ENCODE results near the gene RADIL. TPM values are rescaled to one million over a fixed set of nuclear protein-coding genes. Genes with fewer than 3 reads are reported as not detected.

The RADIL gene
- total and polyA plus RNA-seq, 8 donors: 6.2 to 14.7 (median 9.4) TPM

DNA sequence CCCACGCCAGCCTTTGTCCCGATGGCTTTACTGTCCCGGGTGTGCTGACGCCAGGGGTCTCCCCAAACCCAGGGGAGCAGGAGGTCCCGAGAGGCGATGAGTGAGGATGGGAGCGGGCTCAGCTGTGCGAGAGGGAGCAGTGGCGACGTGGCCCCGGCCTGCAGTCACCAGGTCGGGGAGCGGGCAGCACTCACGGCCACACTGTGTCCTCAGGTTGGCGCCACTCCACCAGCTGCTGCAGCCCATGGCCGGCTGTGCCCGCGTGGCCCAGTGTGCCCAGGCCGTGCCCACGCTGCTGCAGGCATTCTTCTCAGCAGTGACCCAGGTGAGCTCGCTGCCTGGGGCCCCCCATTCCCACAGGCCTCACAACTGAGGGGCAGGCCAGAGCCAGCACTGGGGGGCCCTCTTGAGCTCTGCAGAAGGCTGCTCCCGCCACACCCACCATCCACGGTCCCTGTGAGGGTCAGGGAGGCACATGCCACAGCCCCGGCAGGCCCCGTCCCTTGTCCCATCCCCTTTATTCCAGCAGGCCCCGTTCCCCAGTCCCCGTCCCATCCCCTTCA, 94.8 kb downstream of the RADIL start:
- TF ChIP-seq, protein P1, sequence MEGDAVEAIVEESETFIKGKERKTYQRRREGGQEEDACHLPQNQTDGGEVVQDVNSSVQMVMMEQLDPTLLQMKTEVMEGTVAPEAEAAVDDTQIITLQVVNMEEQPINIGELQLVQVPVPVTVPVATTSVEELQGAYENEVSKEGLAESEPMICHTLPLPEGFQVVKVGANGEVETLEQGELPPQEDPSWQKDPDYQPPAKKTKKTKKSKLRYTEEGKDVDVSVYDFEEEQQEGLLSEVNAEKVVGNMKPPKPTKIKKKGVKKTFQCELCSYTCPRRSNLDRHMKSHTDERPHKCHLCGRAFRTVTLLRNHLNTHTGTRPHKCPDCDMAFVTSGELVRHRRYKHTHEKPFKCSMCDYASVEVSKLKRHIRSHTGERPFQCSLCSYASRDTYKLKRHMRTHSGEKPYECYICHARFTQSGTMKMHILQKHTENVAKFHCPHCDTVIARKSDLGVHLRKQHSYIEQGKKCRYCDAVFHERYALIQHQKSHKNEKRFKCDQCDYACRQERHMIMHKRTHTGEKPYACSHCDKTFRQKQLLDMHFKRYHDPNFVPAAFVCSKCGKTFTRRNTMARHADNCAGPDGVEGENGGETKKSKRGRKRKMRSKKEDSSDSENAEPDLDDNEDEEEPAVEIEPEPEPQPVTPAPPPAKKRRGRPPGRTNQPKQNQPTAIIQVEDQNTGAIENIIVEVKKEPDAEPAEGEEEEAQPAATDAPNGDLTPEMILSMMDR (IDR thresholded peaks at IDR 0.05): no peak
- no peak overlapping the region for H3K4me3 ChIP-seq
- no peak overlapping the region for H3K27ac ChIP-seq
- DNase-seq (peak in 1 of 4 donors; percentile 71), ATAC-seq (no peak)
- peaks cover 0 to 8% of the 10 kb centered on the region in 2 donors for H3K4me1 ChIP-seq
- no peaks in the 10 kb centered on the region for H3K27me3 ChIP-seq
- peaks cover 0 to 99% of the 10 kb centered on the region in 2 donors for H3K36me3 ChIP-seq
- intact Hi-C loops (cut with DNase I): no loop called here
- no peaks in the 10 kb centered on the region for H3K9me3 ChIP-seq

DNA sequence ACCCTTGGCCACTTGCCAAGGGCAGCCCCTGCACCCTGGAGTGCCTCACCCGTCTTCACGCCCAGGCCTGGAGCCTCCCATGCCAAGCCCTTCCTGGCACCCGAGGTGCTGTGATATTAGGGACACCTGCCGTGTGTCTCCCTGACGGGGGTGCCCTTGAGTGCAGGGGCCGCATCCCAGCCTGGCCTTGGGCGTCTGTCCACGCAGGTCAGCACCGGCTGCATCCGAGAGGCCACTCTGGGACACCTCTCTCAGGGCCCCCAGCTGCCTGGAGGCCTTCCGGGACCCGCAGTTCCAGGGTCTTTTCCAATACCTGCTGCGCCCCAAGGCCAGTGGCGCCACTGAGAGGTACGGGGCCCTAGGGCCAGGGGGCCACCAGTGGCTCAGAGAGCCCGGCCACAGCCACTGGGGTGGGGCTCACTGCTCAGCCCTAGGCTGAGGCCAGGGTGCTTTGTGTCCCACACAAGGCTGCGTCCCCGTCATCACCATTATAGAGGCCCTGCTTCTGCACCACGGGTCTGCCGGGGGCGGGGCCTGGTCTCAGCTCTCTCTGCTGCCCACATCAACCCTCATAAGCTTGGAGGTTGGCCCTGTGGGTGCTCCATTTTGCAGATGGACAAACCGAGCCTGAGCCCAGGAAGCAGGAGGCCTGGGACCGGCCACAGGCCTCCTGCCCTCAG, 95.4 kb downstream of the RADIL start:
- Histone ChIP-seq H3K27ac (no peak overlapping the region), H3K36me3 (peaks cover 0 to 100% of the 10 kb centered on the region in 2 donors), H3K4me3 (no peak overlapping the region), H3K9me3 (no peaks in the 10 kb centered on the region), H3K27me3 (no peaks in the 10 kb centered on the region), H3K4me1 (peaks cover 0 to 8% of the 10 kb centered on the region in 2 donors)
- intact Hi-C loops (cut with DNase I): no loop called here
- ATAC-seq (no peak), DNase-seq (peak in 1 of 4 donors; percentile 66)
- TF ChIP-seq, protein P1 (IDR thresholded peaks at IDR 0.05): no peak

DNA sequence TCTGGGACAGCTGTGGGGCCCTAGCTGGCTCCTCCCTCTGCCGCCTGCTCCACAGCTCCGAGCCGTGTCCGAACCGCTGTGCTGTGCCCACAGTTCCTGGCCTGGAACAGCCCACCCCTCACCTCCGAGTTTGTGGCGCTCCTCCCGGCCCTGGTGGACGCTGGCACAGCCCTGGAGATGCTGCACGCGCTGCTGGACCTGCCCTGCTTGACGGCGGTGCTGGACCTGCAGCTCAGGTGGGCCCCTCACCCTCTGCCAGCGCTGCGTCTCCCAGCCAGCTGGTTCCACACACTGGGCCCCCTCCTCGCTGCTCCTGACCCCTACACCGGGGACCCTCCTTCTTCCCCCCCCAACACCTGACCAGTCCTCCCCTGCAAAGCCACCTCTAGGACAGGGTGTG, 96.0 kb downstream of the RADIL start:
- H3K4me1 ChIP-seq: peaks cover 0 to 8% of the 10 kb centered on the region in 2 donors
- TF ChIP-seq, protein P1 (IDR thresholded peaks at IDR 0.05): no peak
- DNase-seq: peak in 1 of 4 donors; percentile 73
- no peaks in the 10 kb centered on the region for H3K27me3 ChIP-seq
- H3K27ac ChIP-seq: no peak overlapping the region
- no peak for ATAC-seq
- no peaks in the 10 kb centered on the region for H3K9me3 ChIP-seq
- intact Hi-C loops (cut with DNase I): no loop called here
- H3K4me3 ChIP-seq: no peak overlapping the region
- peaks cover 0 to 100% of the 10 kb centered on the region in 2 donors for H3K36me3 ChIP-seq

DNA sequence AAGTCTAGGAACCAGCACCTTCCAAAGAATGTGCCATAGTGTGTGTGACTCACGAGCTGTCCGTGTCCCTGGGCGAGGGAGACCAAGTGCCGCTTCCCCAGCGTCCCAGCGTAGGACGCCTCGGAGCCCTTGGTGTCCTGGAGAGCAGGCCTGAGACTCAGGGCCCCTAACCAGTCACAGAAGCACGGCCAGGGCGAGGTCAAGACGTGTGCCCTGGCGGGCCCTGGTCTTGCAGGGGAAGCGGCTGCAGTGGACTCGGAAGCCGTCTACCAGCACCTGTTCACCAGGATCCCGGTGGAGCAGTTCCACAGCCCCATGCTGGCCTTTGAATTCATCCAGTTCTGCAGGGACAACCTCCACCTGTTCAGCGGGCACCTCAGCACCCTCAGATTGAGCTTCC, 97.5 kb downstream of the RADIL start:
- Histone ChIP-seq H3K27me3 (no peaks in the 10 kb centered on the region), H3K36me3 (peaks cover 0 to 100% of the 10 kb centered on the region in 2 donors), H3K4me1 (no peaks in the 10 kb centered on the region), H3K9me3 (no peaks in the 10 kb centered on the region), H3K27ac (no peak overlapping the region), H3K4me3 (no peak overlapping the region)
- peak in 1 of 4 donors; percentile 73 for DNase-seq
- no peak for ATAC-seq
- intact Hi-C loops (cut with DNase I): no loop called here
- TF ChIP-seq, protein P1 (IDR thresholded peaks at IDR 0.05): no peak

DNA sequence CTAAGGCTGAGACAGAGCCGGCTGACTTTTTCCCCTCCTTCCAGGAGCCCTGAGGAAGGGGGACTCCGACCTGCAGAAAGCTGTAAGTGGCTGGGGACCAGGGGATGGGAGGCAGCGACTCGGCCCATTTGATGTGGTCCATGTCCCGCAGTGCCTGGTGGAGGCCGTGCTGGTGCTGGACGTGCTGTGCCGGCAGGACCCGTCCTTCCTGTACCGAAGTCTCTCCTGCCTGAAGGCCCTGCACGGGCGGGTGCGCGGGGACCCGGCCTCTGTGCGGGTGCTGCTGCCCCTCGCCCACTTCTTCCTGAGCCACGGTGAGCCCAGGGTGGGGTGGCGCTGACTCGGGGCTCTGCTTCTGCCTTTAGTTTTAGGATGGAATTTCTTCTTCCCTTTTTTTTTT, 98.1 kb downstream of the RADIL start:
- H3K4me1 ChIP-seq: no peaks in the 10 kb centered on the region
- ATAC-seq: no peak
- no peak overlapping the region for H3K4me3 ChIP-seq
- TF ChIP-seq, protein P1 (IDR thresholded peaks at IDR 0.05): no peak
- intact Hi-C loops (cut with DNase I): no loop called here
- H3K27me3 ChIP-seq: no peaks in the 10 kb centered on the region
- H3K27ac ChIP-seq: no peak overlapping the region
- DNase-seq: peak in 1 of 4 donors; percentile 74
- no peaks in the 10 kb centered on the region for H3K9me3 ChIP-seq
- peaks cover 0 to 100% of the 10 kb centered on the region in 2 donors for H3K36me3 ChIP-seq

Data from left lung (tissue), 10 donors.